SK-N-SH (cell line): Measurements from ENCODE around the gene HOXB2. TPM values are rescaled to one million over a fixed set of nuclear protein-coding genes. Genes with fewer than 3 reads are reported as not detected.

Experiments used
- CTCF ChIA-PET: fragments of 300-600, 350-600 bp; formaldehyde crosslinking; extraction: SDS; loops from one replicate; lab custom pipeline; 2021; lab: Yijun Ruan, JAX
- POLR2A ChIA-PET: fragments of 350-600 bp; sonication (Branson Sonifier 250); formaldehyde crosslinking; extraction: SDS; loops from one replicate; lab custom pipeline; 2020; ENCODE audit warnings: antibody characterized with exemption, inconsistent platforms; lab: Yijun Ruan, JAX
- DNase-seq: peaks from one replicate; pipeline ENCODE4 v3.0.0; 2012
- H2AFZ ChIP-seq: fragments of 200-600 bp; sonication (generic); 2 replicates; pipeline ENCODE4 v1.8.1; 2016; ENCODE audit warnings: antibody characterized with exemption, mild to moderate bottlenecking, low read depth
- H3F3A ChIP-seq: fragments of 200-600 bp; sonication (generic); replicated peaks from 2 replicates; pipeline ENCODE3; 2016; ENCODE audit warnings: antibody characterized with exemption, mild to moderate bottlenecking; ENCODE audit not compliant: insufficient read depth
- H3K27ac ChIP-seq, 2 experiments: fragments of 200-500 bp in 1 of 2; fragments of 200-600 bp in 1 of 2; sonication (Bioruptor generic) in 1 of 2; sonication (generic), shearing (Covaris generic) in 1 of 2; 2 replicates each; pipeline versions ENCODE4 v1.5.1 to v1.6.1; 2014 to 2016; ENCODE audit warnings: low read depth in 2 of 2, inconsistent platforms in 1 of 2, low read length in 1 of 2, mild to moderate bottlenecking in 1 of 2, mixed read lengths in 1 of 2
- H3K27me3 ChIP-seq: fragments of 200-600 bp; sonication (generic), shearing (Covaris generic); 2 replicates; pipeline ENCODE4 v1.6.1; 2016; ENCODE audit warnings: mixed run types; ENCODE audit not compliant: insufficient read depth
- H3K36me3 ChIP-seq, 2 experiments: fragments of 200-500 bp in 1 of 2; fragments of 200-600 bp in 1 of 2; sonication (Bioruptor generic) in 1 of 2; sonication (generic) in 1 of 2; replicated peaks in 1 of 2; 2 replicates each; pipeline versions ENCODE3 to v1.5.1; 2014 to 2016; ENCODE audit warnings: low read length in 1 of 2, mild to moderate bottlenecking in 1 of 2; ENCODE audit not compliant: insufficient read depth in 2 of 2, control insufficient read depth in 1 of 2
- H3K4me1 ChIP-seq, 2 experiments: fragments of 200-500 bp in 1 of 2; fragments of 200-600 bp in 1 of 2; sonication (Bioruptor generic) in 1 of 2; sonication (generic), shearing (Covaris generic) in 1 of 2; 2 replicates each; pipeline versions ENCODE4 v1.5.1 to v1.6.1; 2014 to 2016; ENCODE audit warnings: low read depth in 1 of 2, low read length in 1 of 2, mixed run types in 1 of 2; ENCODE audit not compliant: insufficient read depth in 2 of 2, control insufficient read depth in 1 of 2
- H3K4me2 ChIP-seq: fragments of 200-600 bp; sonication (generic), shearing (Covaris generic); 2 replicates; pipeline ENCODE4 v1.6.1; 2017; ENCODE audit warnings: mixed run types
- H3K4me3 ChIP-seq, 2 experiments: fragments of 200-500 bp in 1 of 2; fragments of 200-600 bp in 1 of 2; sonication (Bioruptor generic) in 1 of 2; sonication (generic), shearing (Covaris generic) in 1 of 2; 2 replicates each; pipeline versions ENCODE4 v1.5.1 to v1.8.1; 2014 to 2016; ENCODE audit warnings: low read depth in 2 of 2, inconsistent platforms in 1 of 2, low read length in 1 of 2, mild to moderate bottlenecking in 1 of 2, mixed read lengths in 1 of 2, moderate library complexity in 1 of 2
- H3K79me2 ChIP-seq: fragments of 200-600 bp; sonication (generic); 2 replicates; pipeline ENCODE4 v1.8.1; 2017; ENCODE audit warnings: mild to moderate bottlenecking; ENCODE audit not compliant: insufficient read depth
- H3K9ac ChIP-seq: fragments of 200-600 bp; sonication (generic); 2 replicates; pipeline ENCODE4 v1.6.1; 2017; ENCODE audit warnings: mixed run types
- H3K9me2 ChIP-seq: fragments of 200-600 bp; sonication (generic); 2 replicates; pipeline ENCODE4 v1.6.1; 2017; ENCODE audit warnings: mixed run types
- H3K9me3 ChIP-seq: fragments of 200-600 bp; sonication (generic); 2 replicates; pipeline ENCODE4 v1.6.1; 2017; ENCODE audit warnings: mixed run types, mild to moderate bottlenecking, moderate library complexity
- H4K20me1 ChIP-seq: fragments of 200-600 bp; sonication (generic); 2 replicates; pipeline ENCODE4 v1.6.1; 2017; ENCODE audit warnings: mild to moderate bottlenecking, mixed run types; ENCODE audit not compliant: insufficient read depth
- EZH2phosphoT487 ChIP-seq: fragments of 200-600 bp; sonication (generic); IDR thresholded peaks from 2 replicates; pipeline ENCODE4 v1.6.1; 2017; ENCODE audit warnings: low read depth, mixed run types, mild to moderate bottlenecking, antibody characterized with exemption, moderate library complexity, borderline replicate concordance
- FOSL2 ChIP-seq: IDR thresholded peaks from 2 replicates; pipeline ENCODE4 v1.4.0; 2012; ENCODE audit warnings: low read depth, mild to moderate bottlenecking, moderate library complexity, borderline replicate concordance
- GATA2 ChIP-seq: sonication (generic); formaldehyde crosslinking; IDR thresholded peaks from 2 replicates; pipeline ENCODE4 v1.5.0; 2020; ENCODE audit warnings: mild to moderate bottlenecking, missing genetic modification reagents
- MEF2A ChIP-seq: IDR thresholded peaks from 2 replicates; pipeline ENCODE4 v1.4.0; 2012; ENCODE audit warnings: low read depth, borderline replicate concordance
- MXI1 ChIP-seq: IDR thresholded peaks from 2 replicates; pipeline ENCODE4 v1.6.1; 2012; ENCODE audit warnings: mild to moderate bottlenecking, low read depth, low read length, improper control_type of control experiment
- RFX5 ChIP-seq: IDR thresholded peaks from 2 replicates; pipeline ENCODE4 v1.6.1; 2012; ENCODE audit warnings: mild to moderate bottlenecking, improper control_type of control experiment, low read length
- RXRA ChIP-seq: IDR thresholded peaks from 2 replicates; pipeline ENCODE4 v1.4.0; 2012; ENCODE audit warnings: low read depth, mild to moderate bottlenecking, borderline replicate concordance
- SIN3A ChIP-seq: IDR thresholded peaks from 2 replicates; pipeline ENCODE4 v1.6.1; 2012; ENCODE audit warnings: low read depth, mild to moderate bottlenecking, low read length, moderate library complexity, borderline replicate concordance
- SMC3 ChIP-seq: IDR thresholded peaks from 2 replicates; pipeline ENCODE4 v1.6.1; 2012; ENCODE audit warnings: low read depth, low read length, improper control_type of control experiment
- TAF1 ChIP-seq: IDR thresholded peaks from 2 replicates; pipeline ENCODE4 v1.6.1; 2012; ENCODE audit warnings: low read depth, mild to moderate bottlenecking, low read length, moderate library complexity, borderline replicate concordance
- YY1 ChIP-seq: IDR thresholded peaks from 2 replicates; pipeline ENCODE4 v1.4.0; 2012; ENCODE audit warnings: low read depth, mild to moderate bottlenecking
- WGBS: methylation state at CpG from one replicate; pipeline ENCODE4 v1.1.6; 2017; ENCODE audit warnings: low lambda C conversion rate; 5-methylcytosine and 5-hydroxymethylcytosine counted together
- polyA plus RNA-seq, 3 experiments: library from polyadenylated mRNA; depleted of rRNA; stranded (reverse); fragments of >200 nt; gene quantifications; 2 replicates each; pipeline ENCODE4 v1.2.3, GENCODE V29; 2012
- TF ChIP-seq, protein P1 (sequence below): fragments of 150-350 bp; IDR thresholded peaks from 2 replicates; pipeline ENCODE4 v1.6.1; 2016; ENCODE audit warnings: mild to moderate bottlenecking, low read depth, low read length
- TF ChIP-seq, protein P2 (sequence below): IDR thresholded peaks from 2 replicates; pipeline ENCODE4 v1.6.1; 2012; ENCODE audit warnings: mild to moderate bottlenecking, low read depth, low read length, moderate library complexity
- TF ChIP-seq, protein P3 (sequence below): IDR thresholded peaks from 2 replicates; pipeline ENCODE4; 2012
- TF ChIP-seq, protein P4 (sequence below): IDR thresholded peaks from 2 replicates; pipeline ENCODE4 v1.4.0; 2012; ENCODE audit warnings: low read depth, borderline replicate concordance
- TF ChIP-seq, protein P5 (sequence below): fragments of 150-350 bp; IDR thresholded peaks from 2 replicates; pipeline ENCODE4 v1.6.1; 2017; ENCODE audit warnings: antibody characterized with exemption, low read length, low read depth, borderline replicate concordance

HOXB2 gene
- polyA plus RNA-seq, 1 of the 3 experiments (the other 2 are of a cell fraction), result 1.9 TPM

DNA sequence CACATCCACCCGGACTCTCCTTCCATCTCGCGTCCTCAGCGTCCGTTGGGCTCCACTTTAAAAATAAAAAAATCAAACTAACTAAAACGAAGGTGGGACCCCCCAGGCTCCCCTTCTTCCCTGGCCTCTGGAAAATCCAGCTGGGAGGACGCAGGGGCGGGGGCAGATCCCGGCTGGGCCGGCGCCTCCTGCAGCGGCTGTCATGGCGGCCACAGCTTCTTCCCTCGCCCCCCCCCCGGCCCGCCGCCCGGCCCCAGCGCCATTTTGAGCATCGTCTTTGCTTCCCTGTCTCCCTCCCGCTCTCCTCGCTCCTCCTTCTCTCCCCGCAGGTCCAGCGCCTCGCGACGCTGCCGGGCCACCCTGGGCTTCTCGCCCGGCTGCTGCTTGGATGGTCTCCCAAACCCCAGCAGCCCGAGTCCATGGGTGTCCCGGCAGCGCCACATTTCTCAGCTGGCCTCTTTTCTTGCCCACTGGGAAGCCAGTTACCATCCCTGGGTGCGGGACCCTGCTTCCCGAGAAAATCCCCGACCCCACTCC, 3.3 kb downstream of the HOXB2 start:
- no peaks in the 10 kb centered on the region for H3K9me2 ChIP-seq
- peaks cover 12% of the 10 kb centered on the region for H3F3A ChIP-seq
- H4K20me1 ChIP-seq, result no peaks in the 10 kb centered on the region
- no peaks in the 10 kb centered on the region for H3K79me2 ChIP-seq
- no peaks in the 10 kb centered on the region for H3K4me1 ChIP-seq
- peak; percentile 44 for DNase-seq
- H3K9me3 ChIP-seq, result no peaks in the 10 kb centered on the region
- WGBS, result 40% methylated on average over 33 of the region's 36 CpGs
- CTCF ChIA-PET, result interaction anchor here (0.6 to 1.9 kb wide), 3 partner anchors 13 to 383 kb away, joined by 3 to 4 read pairs (median 4); no protein-coding TSS in a partner anchor
- H2AFZ ChIP-seq, result no peak overlapping the region; the same call in 1 of the 2 replicates
- TF ChIP-seq FOSL2, result no peak
- peak; percentile 72; the same call in 1 of the 2 replicates for TF ChIP-seq YY1
- TF ChIP-seq, all 33 proteins: peak for 1
- POLR2A ChIA-PET, result no interaction called here
- Histone ChIP-seq H3K4me2 (no peak overlapping the region), H3K27ac (no peak overlapping the region), H3K36me3 (no peaks in the 10 kb centered on the region), H3K4me3 (peak overlapping the region in 1 of 2 experiments; percentile 5; a peak in 2 of 4 replicates), H3K9ac (no peak overlapping the region), H3K27me3 (peaks cover 95% of the 10 kb centered on the region)

DNA sequence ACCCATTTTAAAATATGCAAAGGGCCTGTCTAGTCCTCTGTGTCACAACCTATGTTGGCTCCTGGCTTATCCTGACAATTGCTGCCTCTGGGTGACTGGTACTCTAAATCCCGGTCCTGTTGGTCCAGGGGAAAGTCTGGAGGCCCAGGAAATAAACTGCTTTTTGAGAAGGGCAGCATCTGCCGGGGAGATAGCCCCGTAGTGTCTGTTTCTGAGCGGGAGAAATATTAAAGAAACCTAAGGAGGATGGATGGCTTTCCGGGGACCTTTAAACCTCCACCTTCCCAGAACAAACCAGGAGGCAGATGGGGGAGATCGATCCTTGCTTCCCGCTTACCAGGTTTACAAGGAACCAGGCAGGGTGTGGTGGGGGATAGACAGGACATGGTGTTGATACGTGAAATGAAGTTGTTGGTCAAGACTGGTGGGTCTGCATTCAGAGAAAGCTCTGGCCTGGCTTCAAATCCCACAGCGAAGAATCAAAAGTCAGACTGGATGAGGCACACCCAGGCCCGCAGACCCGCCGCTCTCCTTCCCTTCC, 3.8 kb downstream of the HOXB2 start:
- 36% methylated on average over 12 of the region's 12 CpGs for WGBS
- Histone ChIP-seq H4K20me1 (no peaks in the 10 kb centered on the region), H3K4me2 (no peak overlapping the region), H3K27me3 (peaks cover 94% of the 10 kb centered on the region), H3K36me3 (no peaks in the 10 kb centered on the region), H3K9me2 (no peaks in the 10 kb centered on the region), H3K27ac (no peak overlapping the region), H3K4me1 (no peaks in the 10 kb centered on the region), H3K9me3 (no peaks in the 10 kb centered on the region), H3K4me3 (no peak overlapping the region), H2AFZ (no peak overlapping the region), H3K9ac (no peak overlapping the region), H3F3A (peaks cover 16% of the 10 kb centered on the region), H3K79me2 (no peaks in the 10 kb centered on the region)
- no peak for DNase-seq
- CTCF ChIA-PET, result interaction anchor here (0.6 to 1.9 kb wide), 3 partner anchors 12 to 383 kb away, joined by 3 to 4 read pairs (median 4); no protein-coding TSS in a partner anchor
- POLR2A ChIA-PET, result no interaction called here
- TF ChIP-seq, protein P1, sequence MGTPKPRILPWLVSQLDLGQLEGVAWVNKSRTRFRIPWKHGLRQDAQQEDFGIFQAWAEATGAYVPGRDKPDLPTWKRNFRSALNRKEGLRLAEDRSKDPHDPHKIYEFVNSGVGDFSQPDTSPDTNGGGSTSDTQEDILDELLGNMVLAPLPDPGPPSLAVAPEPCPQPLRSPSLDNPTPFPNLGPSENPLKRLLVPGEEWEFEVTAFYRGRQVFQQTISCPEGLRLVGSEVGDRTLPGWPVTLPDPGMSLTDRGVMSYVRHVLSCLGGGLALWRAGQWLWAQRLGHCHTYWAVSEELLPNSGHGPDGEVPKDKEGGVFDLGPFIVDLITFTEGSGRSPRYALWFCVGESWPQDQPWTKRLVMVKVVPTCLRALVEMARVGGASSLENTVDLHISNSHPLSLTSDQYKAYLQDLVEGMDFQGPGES, result no peak
- TF ChIP-seq, protein P2, sequence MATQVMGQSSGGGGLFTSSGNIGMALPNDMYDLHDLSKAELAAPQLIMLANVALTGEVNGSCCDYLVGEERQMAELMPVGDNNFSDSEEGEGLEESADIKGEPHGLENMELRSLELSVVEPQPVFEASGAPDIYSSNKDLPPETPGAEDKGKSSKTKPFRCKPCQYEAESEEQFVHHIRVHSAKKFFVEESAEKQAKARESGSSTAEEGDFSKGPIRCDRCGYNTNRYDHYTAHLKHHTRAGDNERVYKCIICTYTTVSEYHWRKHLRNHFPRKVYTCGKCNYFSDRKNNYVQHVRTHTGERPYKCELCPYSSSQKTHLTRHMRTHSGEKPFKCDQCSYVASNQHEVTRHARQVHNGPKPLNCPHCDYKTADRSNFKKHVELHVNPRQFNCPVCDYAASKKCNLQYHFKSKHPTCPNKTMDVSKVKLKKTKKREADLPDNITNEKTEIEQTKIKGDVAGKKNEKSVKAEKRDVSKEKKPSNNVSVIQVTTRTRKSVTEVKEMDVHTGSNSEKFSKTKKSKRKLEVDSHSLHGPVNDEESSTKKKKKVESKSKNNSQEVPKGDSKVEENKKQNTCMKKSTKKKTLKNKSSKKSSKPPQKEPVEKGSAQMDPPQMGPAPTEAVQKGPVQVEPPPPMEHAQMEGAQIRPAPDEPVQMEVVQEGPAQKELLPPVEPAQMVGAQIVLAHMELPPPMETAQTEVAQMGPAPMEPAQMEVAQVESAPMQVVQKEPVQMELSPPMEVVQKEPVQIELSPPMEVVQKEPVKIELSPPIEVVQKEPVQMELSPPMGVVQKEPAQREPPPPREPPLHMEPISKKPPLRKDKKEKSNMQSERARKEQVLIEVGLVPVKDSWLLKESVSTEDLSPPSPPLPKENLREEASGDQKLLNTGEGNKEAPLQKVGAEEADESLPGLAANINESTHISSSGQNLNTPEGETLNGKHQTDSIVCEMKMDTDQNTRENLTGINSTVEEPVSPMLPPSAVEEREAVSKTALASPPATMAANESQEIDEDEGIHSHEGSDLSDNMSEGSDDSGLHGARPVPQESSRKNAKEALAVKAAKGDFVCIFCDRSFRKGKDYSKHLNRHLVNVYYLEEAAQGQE, result no peak
- TF ChIP-seq, protein P3, sequence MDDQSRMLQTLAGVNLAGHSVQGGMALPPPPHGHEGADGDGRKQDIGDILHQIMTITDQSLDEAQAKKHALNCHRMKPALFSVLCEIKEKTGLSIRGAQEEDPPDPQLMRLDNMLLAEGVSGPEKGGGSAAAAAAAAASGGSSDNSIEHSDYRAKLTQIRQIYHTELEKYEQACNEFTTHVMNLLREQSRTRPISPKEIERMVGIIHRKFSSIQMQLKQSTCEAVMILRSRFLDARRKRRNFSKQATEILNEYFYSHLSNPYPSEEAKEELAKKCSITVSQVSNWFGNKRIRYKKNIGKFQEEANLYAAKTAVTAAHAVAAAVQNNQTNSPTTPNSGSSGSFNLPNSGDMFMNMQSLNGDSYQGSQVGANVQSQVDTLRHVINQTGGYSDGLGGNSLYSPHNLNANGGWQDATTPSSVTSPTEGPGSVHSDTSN, result no peak
- no peak for TF ChIP-seq MEF2A
- TF ChIP-seq MXI1, result no peak
- TF ChIP-seq, protein P4, sequence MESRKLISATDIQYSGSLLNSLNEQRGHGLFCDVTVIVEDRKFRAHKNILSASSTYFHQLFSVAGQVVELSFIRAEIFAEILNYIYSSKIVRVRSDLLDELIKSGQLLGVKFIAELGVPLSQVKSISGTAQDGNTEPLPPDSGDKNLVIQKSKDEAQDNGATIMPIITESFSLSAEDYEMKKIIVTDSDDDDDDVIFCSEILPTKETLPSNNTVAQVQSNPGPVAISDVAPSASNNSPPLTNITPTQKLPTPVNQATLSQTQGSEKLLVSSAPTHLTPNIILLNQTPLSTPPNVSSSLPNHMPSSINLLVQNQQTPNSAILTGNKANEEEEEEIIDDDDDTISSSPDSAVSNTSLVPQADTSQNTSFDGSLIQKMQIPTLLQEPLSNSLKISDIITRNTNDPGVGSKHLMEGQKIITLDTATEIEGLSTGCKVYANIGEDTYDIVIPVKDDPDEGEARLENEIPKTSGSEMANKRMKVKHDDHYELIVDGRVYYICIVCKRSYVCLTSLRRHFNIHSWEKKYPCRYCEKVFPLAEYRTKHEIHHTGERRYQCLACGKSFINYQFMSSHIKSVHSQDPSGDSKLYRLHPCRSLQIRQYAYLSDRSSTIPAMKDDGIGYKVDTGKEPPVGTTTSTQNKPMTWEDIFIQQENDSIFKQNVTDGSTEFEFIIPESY, result no peak
- no peak for TF ChIP-seq SMC3
- TF ChIP-seq SIN3A, result no peak
- TF ChIP-seq RFX5, result no peak
- no peak for TF ChIP-seq TAF1
- no peak for TF ChIP-seq GATA2
- TF ChIP-seq RXRA, result no peak
- TF ChIP-seq, protein P5, sequence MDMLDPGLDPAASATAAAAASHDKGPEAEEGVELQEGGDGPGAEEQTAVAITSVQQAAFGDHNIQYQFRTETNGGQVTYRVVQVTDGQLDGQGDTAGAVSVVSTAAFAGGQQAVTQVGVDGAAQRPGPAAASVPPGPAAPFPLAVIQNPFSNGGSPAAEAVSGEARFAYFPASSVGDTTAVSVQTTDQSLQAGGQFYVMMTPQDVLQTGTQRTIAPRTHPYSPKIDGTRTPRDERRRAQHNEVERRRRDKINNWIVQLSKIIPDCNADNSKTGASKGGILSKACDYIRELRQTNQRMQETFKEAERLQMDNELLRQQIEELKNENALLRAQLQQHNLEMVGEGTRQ, result no peak
- TF ChIP-seq EZH2phosphoT487, result no peak
